ENCODE results near the gene BABAM2. TPM values are rescaled to one million over a fixed set of nuclear protein-coding genes. Genes with fewer than 3 reads are reported as not detected.
"Not testable (repeated sequence)": the region's sequence is repeated elsewhere in the genome, so short reads cannot be mapped to it uniquely, and the experiment has no call there.

BABAM2 gene
- total RNA-seq, 1 donor: 42.0 TPM

- no peak for TF ChIP-seq CTCF (IDR thresholded peaks at IDR 0.05; ENCODE audit: extremely low read depth, low read depth, low read length)
- H3K79me2 ChIP-seq (ENCODE audit: insufficient read depth, low read length): peaks cover 3% of the 10 kb centered on the region
- peak overlapping the region; percentile 83 for H3K27ac ChIP-seq (ENCODE audit: low read depth, low read length)
- no peaks in the 10 kb centered on the region for H4K20me1 ChIP-seq (ENCODE audit: insufficient read depth, low read length)
- no peaks in the 10 kb centered on the region for H3K9me3 ChIP-seq (ENCODE audit: low read depth, low read length)
- DNase-seq (ENCODE audit: insufficient read length, low spot score, missing footprints): no peak
- H2AFZ ChIP-seq (ENCODE audit: low read length): no peak overlapping the region
- peaks cover 51% of the 10 kb centered on the region for H3K4me1 ChIP-seq (ENCODE audit: insufficient read depth, low read length)
- peak overlapping the region; percentile 72 for H3K4me2 ChIP-seq (ENCODE audit: insufficient read depth, low read length)
- no peaks in the 10 kb centered on the region for H3K36me3 ChIP-seq (ENCODE audit: insufficient read depth, low read length)
- no peaks in the 10 kb centered on the region for H3K27me3 ChIP-seq (ENCODE audit: insufficient read depth, low read length)
- H3K4me3 ChIP-seq (ENCODE audit: insufficient read depth, low read length): peak overlapping the region; percentile 12
Measured at GRCh38 chr2:28101892-28102291, 211.4 kb downstream of the BABAM2 start.

- peak overlapping the region; percentile 83 for H3K27ac ChIP-seq (ENCODE audit: low read depth, low read length)
Measured at GRCh38 chr2:28102455-28102874, 211.9 kb downstream of the BABAM2 start.

GRCh38 chr2:28103611-28104010 is 213.1 kb downstream of the BABAM2 start:
- H3K27ac ChIP-seq (ENCODE audit: low read depth, low read length): peak overlapping the region; percentile 83
- no peak overlapping the region for H3K4me2 ChIP-seq (ENCODE audit: insufficient read depth, low read length)

More at GRCh38 chr2:28102455-28102874, 211.9 kb downstream of the BABAM2 start:
- H3K27me3 ChIP-seq (ENCODE audit: insufficient read depth, low read length): no peaks in the 10 kb centered on the region
- no peaks in the 10 kb centered on the region for H4K20me1 ChIP-seq (ENCODE audit: insufficient read depth, low read length)
- no peak overlapping the region for H2AFZ ChIP-seq (ENCODE audit: low read length)
- DNase-seq (ENCODE audit: insufficient read length, low spot score, missing footprints): no peak
- peaks cover 3% of the 10 kb centered on the region for H3K79me2 ChIP-seq (ENCODE audit: insufficient read depth, low read length)
- no peaks in the 10 kb centered on the region for H3K36me3 ChIP-seq (ENCODE audit: insufficient read depth, low read length)
- H3K9me3 ChIP-seq (ENCODE audit: low read depth, low read length): no peaks in the 10 kb centered on the region
- peaks cover 51% of the 10 kb centered on the region for H3K4me1 ChIP-seq (ENCODE audit: insufficient read depth, low read length)
- no peak for TF ChIP-seq CTCF (IDR thresholded peaks at IDR 0.05; ENCODE audit: extremely low read depth, low read depth, low read length)
- H3K4me3 ChIP-seq (ENCODE audit: insufficient read depth, low read length): peak overlapping the region; percentile 12
- peak overlapping the region; percentile 72 for H3K4me2 ChIP-seq (ENCODE audit: insufficient read depth, low read length)

GRCh38 chr2:28108143-28108542 is 217.6 kb downstream of the BABAM2 start:
- no peaks in the 10 kb centered on the region for H3K9me3 ChIP-seq (ENCODE audit: low read depth, low read length)
- H4K20me1 ChIP-seq (ENCODE audit: insufficient read depth, low read length): no peaks in the 10 kb centered on the region
- H3K27ac ChIP-seq (ENCODE audit: low read depth, low read length): peak overlapping the region; percentile 17
- H3K4me1 ChIP-seq (ENCODE audit: insufficient read depth, low read length): peaks cover 18% of the 10 kb centered on the region
- H3K36me3 ChIP-seq (ENCODE audit: insufficient read depth, low read length): no peaks in the 10 kb centered on the region
- H3K79me2 ChIP-seq (ENCODE audit: insufficient read depth, low read length): no peaks in the 10 kb centered on the region
- DNase-seq (ENCODE audit: insufficient read length, low spot score, missing footprints): no peak
- H2AFZ ChIP-seq (ENCODE audit: low read length): no peak overlapping the region
- no peak overlapping the region for H3K4me3 ChIP-seq (ENCODE audit: insufficient read depth, low read length)
- H3K27me3 ChIP-seq (ENCODE audit: insufficient read depth, low read length): no peaks in the 10 kb centered on the region
- no peak for TF ChIP-seq CTCF (IDR thresholded peaks at IDR 0.05; ENCODE audit: extremely low read depth, low read depth, low read length)
- H3K4me2 ChIP-seq (ENCODE audit: insufficient read depth, low read length): no peak overlapping the region

More at GRCh38 chr2:28103611-28104010, 213.1 kb downstream of the BABAM2 start:
- no peak overlapping the region for H3K4me3 ChIP-seq (ENCODE audit: insufficient read depth, low read length)
- H2AFZ ChIP-seq (ENCODE audit: low read length): no peak overlapping the region
- no peak for TF ChIP-seq CTCF (IDR thresholded peaks at IDR 0.05; ENCODE audit: extremely low read depth, low read depth, low read length)
- H4K20me1 ChIP-seq (ENCODE audit: insufficient read depth, low read length): no peaks in the 10 kb centered on the region
- peaks cover 3% of the 10 kb centered on the region for H3K79me2 ChIP-seq (ENCODE audit: insufficient read depth, low read length)
- H3K27me3 ChIP-seq (ENCODE audit: insufficient read depth, low read length): no peaks in the 10 kb centered on the region
- no peaks in the 10 kb centered on the region for H3K36me3 ChIP-seq (ENCODE audit: insufficient read depth, low read length)
- DNase-seq (ENCODE audit: insufficient read length, low spot score, missing footprints): no peak
- H3K4me1 ChIP-seq (ENCODE audit: insufficient read depth, low read length): peaks cover 50% of the 10 kb centered on the region
- no peaks in the 10 kb centered on the region for H3K9me3 ChIP-seq (ENCODE audit: low read depth, low read length)

- H2AFZ ChIP-seq (ENCODE audit: low read length); H3K36me3 ChIP-seq (ENCODE audit: insufficient read depth, low read length); DNase-seq (ENCODE audit: insufficient read length, low spot score, missing footprints); H3K4me2 ChIP-seq (ENCODE audit: insufficient read depth, low read length); H3K79me2 ChIP-seq (ENCODE audit: insufficient read depth, low read length); H3K27me3 ChIP-seq (ENCODE audit: insufficient read depth, low read length); H4K20me1 ChIP-seq (ENCODE audit: insufficient read depth, low read length); H3K27ac ChIP-seq (ENCODE audit: low read depth, low read length); H3K4me3 ChIP-seq (ENCODE audit: insufficient read depth, low read length); H3K9me3 ChIP-seq (ENCODE audit: low read depth, low read length); H3K4me1 ChIP-seq (ENCODE audit: insufficient read depth, low read length): not testable (repeated sequence)
Measured at GRCh38 chr2:28113771-28114170, 223.2 kb downstream of the BABAM2 start.

All from osteoblast (primary cell).